ENCODE measurements around the gene SYT9.

The SYT9 gene

DNA sequence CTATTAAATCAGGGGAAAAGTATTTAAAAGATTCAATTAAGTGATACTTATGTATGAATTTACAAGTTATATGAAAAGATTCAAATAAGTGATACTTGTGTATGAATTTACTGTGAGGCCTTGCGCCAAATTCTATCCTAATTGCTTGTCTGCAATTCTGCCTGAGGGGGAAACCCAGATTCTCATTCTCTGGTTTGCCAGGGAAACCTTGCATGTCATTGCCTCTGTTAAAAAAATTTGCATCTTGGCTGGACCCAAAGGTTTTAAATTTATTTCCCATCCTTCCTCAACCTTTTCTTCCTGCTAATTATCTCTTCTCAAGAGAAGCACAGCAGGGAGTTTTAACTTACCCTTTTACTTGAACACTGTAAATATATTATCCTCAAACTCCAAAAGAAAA is 247.4 kb downstream of the SYT9 start:
- ATAC-seq: no peak

GRCh38 chr11:7500251-7500650 is 248.5 kb downstream of the SYT9 start:
- TF ChIP-seq ZNF565 (CRISPR knock-in tag; conservative IDR thresholded peaks at IDR 0.05; ENCODE audit: low read depth): no peak
- TF ChIP-seq, protein P1, sequence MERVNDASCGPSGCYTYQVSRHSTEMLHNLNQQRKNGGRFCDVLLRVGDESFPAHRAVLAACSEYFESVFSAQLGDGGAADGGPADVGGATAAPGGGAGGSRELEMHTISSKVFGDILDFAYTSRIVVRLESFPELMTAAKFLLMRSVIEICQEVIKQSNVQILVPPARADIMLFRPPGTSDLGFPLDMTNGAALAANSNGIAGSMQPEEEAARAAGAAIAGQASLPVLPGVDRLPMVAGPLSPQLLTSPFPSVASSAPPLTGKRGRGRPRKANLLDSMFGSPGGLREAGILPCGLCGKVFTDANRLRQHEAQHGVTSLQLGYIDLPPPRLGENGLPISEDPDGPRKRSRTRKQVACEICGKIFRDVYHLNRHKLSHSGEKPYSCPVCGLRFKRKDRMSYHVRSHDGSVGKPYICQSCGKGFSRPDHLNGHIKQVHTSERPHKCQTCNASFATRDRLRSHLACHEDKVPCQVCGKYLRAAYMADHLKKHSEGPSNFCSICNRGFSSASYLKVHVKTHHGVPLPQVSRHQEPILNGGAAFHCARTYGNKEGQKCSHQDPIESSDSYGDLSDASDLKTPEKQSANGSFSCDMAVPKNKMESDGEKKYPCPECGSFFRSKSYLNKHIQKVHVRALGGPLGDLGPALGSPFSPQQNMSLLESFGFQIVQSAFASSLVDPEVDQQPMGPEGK (CRISPR knock-in tag; IDR thresholded peaks at IDR 0.05; ENCODE audit: borderline replicate concordance): no peak
- no peak for TF ChIP-seq TOX (CRISPR knock-in tag; IDR thresholded peaks at IDR 0.05; ENCODE audit: borderline replicate concordance)
- ATAC-seq: no peak

More for the DNA sequence above, 247.4 kb downstream of the SYT9 start:
- no peak for TF ChIP-seq ISL1 (CRISPR knock-in tag; IDR thresholded peaks at IDR 0.05)
- TF ChIP-seq PPARA (CRISPR knock-in tag; IDR thresholded peaks at IDR 0.05; ENCODE audit: borderline replicate concordance): no peak
- TF ChIP-seq TCF4 (CRISPR knock-in tag; IDR thresholded peaks at IDR 0.05; ENCODE audit: borderline replicate concordance): no peak
- no peak for TF ChIP-seq OSR1 (CRISPR knock-in tag; IDR thresholded peaks at IDR 0.05)
- no peak for TF ChIP-seq ZFP30 (CRISPR knock-in tag; IDR thresholded peaks at IDR 0.05)
- TF ChIP-seq, protein P1 (CRISPR knock-in tag; IDR thresholded peaks at IDR 0.05; ENCODE audit: borderline replicate concordance): no peak
- TF ChIP-seq, protein P2, sequence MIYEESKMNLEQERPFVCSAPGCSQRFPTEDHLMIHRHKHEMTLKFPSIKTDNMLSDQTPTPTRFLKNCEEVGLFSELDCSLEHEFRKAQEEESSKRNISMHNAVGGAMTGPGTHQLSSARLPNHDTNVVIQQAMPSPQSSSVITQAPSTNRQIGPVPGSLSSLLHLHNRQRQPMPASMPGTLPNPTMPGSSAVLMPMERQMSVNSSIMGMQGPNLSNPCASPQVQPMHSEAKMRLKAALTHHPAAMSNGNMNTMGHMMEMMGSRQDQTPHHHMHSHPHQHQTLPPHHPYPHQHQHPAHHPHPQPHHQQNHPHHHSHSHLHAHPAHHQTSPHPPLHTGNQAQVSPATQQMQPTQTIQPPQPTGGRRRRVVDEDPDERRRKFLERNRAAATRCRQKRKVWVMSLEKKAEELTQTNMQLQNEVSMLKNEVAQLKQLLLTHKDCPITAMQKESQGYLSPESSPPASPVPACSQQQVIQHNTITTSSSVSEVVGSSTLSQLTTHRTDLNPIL (CRISPR knock-in tag; IDR thresholded peaks at IDR 0.05; ENCODE audit: low read depth): no peak
- no peak for TF ChIP-seq ZNF565 (CRISPR knock-in tag; conservative IDR thresholded peaks at IDR 0.05; ENCODE audit: low read depth)
- TF ChIP-seq ARNTL (CRISPR knock-in tag; IDR thresholded peaks at IDR 0.05; ENCODE audit: borderline replicate concordance, low read depth): no peak
- TF ChIP-seq CSDC2 (CRISPR knock-in tag; IDR thresholded peaks at IDR 0.05): no peak

GRCh38 chr11:7501251-7501650 is 249.5 kb downstream of the SYT9 start:
- ATAC-seq: no peak
- TF ChIP-seq ARNTL (CRISPR knock-in tag; IDR thresholded peaks at IDR 0.05; ENCODE audit: borderline replicate concordance, low read depth) (no peak), ZFP3 (CRISPR knock-in tag; IDR thresholded peaks at IDR 0.05) (no peak), PPARA (CRISPR knock-in tag; IDR thresholded peaks at IDR 0.05; ENCODE audit: borderline replicate concordance) (no peak), RARB (CRISPR knock-in tag; IDR thresholded peaks at IDR 0.05) (no peak), ZNF8 (CRISPR knock-in tag; IDR thresholded peaks at IDR 0.05) (no peak), OSR1 (CRISPR knock-in tag; IDR thresholded peaks at IDR 0.05) (no peak), GLIS3 (CRISPR knock-in tag; IDR thresholded peaks at IDR 0.05) (no peak)
- TF ChIP-seq, protein P3, sequence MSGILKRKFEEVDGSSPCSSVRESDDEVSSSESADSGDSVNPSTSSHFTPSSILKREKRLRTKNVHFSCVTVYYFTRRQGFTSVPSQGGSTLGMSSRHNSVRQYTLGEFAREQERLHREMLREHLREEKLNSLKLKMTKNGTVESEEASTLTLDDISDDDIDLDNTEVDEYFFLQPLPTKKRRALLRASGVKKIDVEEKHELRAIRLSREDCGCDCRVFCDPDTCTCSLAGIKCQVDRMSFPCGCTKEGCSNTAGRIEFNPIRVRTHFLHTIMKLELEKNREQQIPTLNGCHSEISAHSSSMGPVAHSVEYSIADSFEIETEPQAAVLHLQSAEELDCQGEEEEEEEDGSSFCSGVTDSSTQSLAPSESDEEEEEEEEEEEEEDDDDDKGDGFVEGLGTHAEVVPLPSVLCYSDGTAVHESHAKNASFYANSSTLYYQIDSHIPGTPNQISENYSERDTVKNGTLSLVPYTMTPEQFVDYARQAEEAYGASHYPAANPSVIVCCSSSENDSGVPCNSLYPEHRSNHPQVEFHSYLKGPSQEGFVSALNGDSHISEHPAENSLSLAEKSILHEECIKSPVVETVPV (CRISPR knock-in tag; IDR thresholded peaks at IDR 0.05): no peak

- no peak for ATAC-seq
- TF ChIP-seq OSR1 (CRISPR knock-in tag; IDR thresholded peaks at IDR 0.05): no peak
Measured at GRCh38 chr11:7501894-7502293, 250.2 kb downstream of the SYT9 start.

DNA sequence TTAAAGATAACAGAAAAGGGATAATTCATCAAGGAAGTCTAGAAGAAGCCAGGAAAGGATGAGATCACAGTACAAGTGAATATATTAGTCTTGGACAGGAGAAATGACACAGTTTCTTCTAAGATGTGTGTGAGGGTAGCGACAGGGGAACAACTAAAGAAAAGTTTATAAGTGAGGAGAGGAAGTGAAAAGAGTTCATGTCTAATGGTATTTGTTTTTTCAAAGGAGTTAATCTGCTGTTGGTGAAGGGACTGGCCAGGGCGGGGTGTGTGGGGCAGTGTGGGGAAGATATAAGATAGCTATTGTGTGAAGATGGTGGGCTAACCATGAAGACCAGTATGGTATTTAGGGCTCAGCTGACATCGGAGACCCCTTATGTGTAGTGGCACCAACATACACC is 254.5 kb downstream of the SYT9 start:
- TF ChIP-seq ESRRG (CRISPR knock-in tag; IDR thresholded peaks at IDR 0.05): no peak
- no peak for TF ChIP-seq ZC3H10 (CRISPR knock-in tag; IDR thresholded peaks at IDR 0.05)
- no peak for TF ChIP-seq SNAI2 (CRISPR knock-in tag; IDR thresholded peaks at IDR 0.05)
- ATAC-seq: no peak

- no peak for ATAC-seq
- TF ChIP-seq, protein P3 (CRISPR knock-in tag; IDR thresholded peaks at IDR 0.05): no peak
- TF ChIP-seq ESRRG (CRISPR knock-in tag; IDR thresholded peaks at IDR 0.05) (no peak), TCF4 (CRISPR knock-in tag; IDR thresholded peaks at IDR 0.05; ENCODE audit: borderline replicate concordance) (no peak), GLIS3 (CRISPR knock-in tag; IDR thresholded peaks at IDR 0.05) (no peak), RARB (CRISPR knock-in tag; IDR thresholded peaks at IDR 0.05) (no peak), TOX (CRISPR knock-in tag; IDR thresholded peaks at IDR 0.05; ENCODE audit: borderline replicate concordance) (no peak)
- TF ChIP-seq, protein P4, sequence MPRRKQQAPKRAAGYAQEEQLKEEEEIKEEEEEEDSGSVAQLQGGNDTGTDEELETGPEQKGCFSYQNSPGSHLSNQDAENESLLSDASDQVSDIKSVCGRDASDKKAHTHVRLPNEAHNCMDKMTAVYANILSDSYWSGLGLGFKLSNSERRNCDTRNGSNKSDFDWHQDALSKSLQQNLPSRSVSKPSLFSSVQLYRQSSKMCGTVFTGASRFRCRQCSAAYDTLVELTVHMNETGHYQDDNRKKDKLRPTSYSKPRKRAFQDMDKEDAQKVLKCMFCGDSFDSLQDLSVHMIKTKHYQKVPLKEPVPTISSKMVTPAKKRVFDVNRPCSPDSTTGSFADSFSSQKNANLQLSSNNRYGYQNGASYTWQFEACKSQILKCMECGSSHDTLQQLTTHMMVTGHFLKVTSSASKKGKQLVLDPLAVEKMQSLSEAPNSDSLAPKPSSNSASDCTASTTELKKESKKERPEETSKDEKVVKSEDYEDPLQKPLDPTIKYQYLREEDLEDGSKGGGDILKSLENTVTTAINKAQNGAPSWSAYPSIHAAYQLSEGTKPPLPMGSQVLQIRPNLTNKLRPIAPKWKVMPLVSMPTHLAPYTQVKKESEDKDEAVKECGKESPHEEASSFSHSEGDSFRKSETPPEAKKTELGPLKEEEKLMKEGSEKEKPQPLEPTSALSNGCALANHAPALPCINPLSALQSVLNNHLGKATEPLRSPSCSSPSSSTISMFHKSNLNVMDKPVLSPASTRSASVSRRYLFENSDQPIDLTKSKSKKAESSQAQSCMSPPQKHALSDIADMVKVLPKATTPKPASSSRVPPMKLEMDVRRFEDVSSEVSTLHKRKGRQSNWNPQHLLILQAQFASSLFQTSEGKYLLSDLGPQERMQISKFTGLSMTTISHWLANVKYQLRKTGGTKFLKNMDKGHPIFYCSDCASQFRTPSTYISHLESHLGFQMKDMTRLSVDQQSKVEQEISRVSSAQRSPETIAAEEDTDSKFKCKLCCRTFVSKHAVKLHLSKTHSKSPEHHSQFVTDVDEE (CRISPR knock-in tag; IDR thresholded peaks at IDR 0.05): no peak
- TF ChIP-seq, protein P2 (CRISPR knock-in tag; IDR thresholded peaks at IDR 0.05; ENCODE audit: low read depth): no peak
Measured at GRCh38 chr11:7508087-7508486, 256.4 kb downstream of the SYT9 start.
